ENCODE data around the gene SLC5A9.
"Not testable (repeated sequence)": the region's sequence is repeated elsewhere in the genome, so short reads cannot be mapped to it uniquely, and the experiment has no call there.

The SLC5A9 gene

DNA sequence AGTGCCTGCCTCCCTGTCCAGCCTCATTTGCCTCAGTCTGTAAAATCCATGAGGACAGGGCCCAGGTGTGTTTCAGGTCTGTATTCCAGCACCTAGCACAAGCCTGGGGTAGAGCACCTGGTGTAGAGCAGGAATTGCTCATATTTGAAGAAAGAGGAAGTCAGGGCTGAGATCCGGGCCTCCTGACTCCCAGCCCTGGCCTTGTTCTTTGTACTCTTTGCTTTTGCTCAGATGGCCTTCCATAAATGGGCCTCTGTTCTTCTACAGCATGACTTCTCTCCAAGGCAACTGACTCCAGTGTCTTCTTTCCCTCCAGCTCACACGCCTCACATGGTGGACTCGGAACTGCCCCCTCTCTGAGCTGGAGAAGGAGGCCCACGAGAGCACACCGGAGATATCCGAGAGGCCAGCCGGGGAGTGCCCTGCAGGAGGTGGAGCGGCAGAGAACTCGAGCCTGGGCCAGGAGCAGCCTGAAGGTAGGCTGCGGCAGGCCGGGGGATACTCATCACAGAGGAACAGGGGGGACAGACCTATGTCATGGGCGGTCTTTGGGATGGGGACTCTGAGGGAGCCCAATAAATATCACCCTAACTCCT is 19.7 kb downstream of the SLC5A9 start:
- no peak for DNase-seq (ENCODE audit: low spot score)

GRCh38 chr1:48245106-48245505 is 22.6 kb downstream of the SLC5A9 start:
- no peak for DNase-seq (ENCODE audit: low spot score)

DNA sequence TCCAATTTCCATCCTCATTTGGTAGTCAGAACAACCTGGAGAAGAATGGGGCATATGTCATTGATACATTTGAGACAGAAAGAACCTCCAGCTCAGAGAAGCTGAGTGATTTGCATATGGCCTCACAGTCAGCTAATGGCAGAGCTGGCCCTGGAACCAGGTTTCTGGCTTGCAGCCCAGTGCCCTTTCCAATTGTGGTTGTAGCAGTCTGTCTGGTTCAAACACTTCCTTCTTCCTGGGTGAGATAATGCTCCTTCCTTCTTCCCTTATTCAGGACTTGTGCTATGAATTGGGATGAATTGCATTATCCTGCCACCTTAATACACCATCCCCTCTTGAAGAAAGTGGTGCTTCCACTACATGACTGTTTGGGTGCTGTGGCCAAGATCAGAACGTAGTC is 24.2 kb downstream of the SLC5A9 start:
- DNase-seq (ENCODE audit: low spot score) = no peak

DNA sequence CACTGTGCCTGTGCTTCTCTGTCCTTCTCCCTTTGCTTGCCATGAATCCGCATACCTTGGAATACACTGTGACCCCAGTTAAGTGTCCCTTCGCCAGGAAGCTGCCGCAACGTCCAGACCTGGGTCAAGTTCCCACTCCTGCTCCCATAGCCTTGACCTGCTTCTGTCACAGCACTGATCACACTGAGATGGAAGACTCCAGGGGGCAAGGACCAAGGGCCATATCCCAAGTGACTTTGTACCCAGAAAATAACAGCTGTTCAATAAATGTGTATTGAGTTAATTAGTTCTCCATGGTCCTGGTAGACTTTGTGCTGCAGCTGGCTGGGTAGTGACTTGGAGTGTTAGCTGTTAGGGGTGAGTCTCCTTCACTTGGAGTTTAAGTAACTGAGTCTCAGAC is 25.8 kb downstream of the SLC5A9 start:
- DNase-seq (ENCODE audit: low spot score) = no peak

DNA sequence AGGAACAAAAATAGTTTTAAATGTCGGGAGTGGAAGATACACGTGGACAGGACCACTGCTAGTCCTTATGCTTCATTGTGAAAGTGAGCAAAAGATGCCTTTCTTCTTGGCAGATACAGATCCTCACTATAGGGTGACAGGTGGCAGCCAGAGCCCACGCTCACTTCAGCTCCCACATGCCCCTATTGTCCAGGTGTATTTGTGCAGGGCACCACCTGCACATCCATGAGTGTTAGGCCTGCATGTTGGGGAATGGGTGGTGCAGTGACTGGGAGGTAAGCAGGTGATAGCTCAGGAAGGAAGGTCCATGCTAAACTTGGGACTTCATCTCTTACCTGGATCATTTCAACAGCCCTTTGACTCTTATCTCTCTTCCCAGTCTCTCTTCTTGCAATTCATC is 27.4 kb downstream of the SLC5A9 start:
- DNase-seq (ENCODE audit: low spot score) = no peak

DNA sequence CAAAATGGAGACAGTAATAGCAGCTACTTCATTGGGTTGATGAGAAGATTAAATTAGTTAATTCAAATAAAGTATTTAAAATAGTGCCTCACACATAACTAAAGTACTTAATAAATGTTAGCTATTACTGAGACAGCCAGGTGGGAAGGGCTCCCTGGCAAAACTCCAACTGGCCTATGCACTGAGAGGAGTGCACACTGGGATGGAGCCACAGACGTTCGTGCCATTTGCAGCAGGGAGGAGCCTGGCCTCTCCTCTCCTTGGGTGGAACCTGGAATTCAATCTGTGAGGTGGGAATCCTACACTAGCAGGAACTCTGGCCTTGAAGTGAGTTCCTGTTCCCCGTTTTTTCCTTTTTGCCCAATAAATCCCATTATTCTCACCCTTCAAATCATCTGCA is 28.1 kb downstream of the SLC5A9 start:
- no peak for DNase-seq (ENCODE audit: low spot score)

DNA sequence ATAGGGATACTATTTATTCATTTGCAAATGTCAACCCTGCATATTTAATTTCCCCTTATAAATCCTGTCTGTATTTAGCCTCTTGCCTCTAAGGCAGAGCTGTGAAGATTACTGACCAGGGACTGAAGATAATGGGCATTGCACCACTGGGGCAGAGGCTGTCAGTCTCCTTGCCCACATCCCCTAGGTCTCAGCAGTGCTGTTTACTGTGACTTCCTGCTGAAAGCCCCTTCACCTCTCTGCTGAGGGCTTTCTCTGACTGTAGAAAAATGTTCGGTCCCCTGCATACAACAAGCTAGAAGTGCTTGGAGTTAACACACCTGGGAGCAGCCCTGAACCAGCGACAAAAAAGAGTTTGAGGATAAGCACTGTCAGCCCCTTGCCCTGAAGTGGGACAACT is 28.8 kb downstream of the SLC5A9 start:
- no peak for DNase-seq (ENCODE audit: low spot score)

DNA sequence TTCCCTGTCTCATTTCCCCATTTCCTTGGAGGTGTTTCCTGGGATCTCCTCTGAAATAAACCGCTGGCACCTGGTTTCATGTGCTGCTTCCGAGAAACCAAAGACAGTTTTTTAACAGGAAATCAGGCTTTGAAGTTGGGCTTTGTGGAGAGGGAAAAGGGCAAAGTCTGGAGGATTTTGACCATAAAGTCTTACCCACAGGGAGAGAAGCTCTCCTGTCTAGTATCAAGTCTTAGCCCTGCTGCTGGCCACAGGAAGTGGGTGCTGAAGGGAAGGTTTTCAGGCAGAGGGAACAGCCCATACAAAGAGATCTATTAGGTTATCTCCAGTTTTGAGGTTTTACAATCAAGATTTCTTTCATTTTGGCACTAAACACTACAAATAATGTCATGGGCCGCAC is 29.3 kb downstream of the SLC5A9 start:
- DNase-seq (ENCODE audit: low spot score) = no peak

DNA sequence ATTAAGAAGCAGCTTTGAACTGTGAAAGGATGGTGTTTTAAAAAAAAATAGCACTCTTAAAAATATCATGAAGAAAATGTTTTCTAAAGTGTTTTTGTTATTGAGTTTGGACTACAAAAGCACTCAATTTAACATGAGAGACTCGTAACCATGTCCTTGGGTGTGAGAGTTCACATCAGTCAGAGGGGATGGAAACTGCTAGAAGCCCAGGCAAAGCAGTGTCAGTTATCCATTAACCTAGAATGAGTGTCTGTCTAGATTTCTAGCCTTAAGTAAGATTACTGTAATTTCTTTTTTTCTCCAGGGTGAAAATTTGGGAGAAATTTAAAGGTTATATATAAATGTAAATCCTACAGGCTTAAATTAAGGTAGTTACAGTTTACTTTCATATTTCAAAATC is 31.7 kb downstream of the SLC5A9 start:
- no peak for DNase-seq (ENCODE audit: low spot score)

DNA sequence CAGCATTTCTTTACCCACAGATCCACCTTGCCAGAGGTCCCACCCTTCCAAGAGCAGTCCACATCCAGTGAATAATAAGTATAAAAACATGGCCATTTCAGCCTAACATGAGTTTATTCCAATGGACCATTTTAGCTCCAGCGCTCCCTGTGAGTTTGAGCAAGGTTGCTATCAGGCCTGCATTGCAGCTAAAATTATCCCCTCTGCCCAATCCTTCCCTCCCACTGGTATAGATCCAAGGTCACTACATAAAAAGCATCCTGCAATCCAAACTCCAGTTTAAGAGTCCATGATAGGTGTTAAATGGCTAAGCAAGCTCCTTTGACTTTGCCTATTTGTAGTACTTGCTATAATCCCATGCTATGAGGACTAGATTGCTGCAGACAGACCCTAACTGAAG is 35.6 kb downstream of the SLC5A9 start:
- no peak for DNase-seq (ENCODE audit: low spot score)

- DNase-seq (ENCODE audit: low spot score) = no peak
Measured at GRCh38 chr1:48261881-48262400, 39.4 kb downstream of the SLC5A9 start.

GRCh38 chr1:48263041-48263440 is 40.5 kb downstream of the SLC5A9 start:
- DNase-seq (ENCODE audit: low spot score) = no peak

GRCh38 chr1:48266576-48266975 is 44.1 kb downstream of the SLC5A9 start:
- no peak for DNase-seq (ENCODE audit: low spot score)

DNA sequence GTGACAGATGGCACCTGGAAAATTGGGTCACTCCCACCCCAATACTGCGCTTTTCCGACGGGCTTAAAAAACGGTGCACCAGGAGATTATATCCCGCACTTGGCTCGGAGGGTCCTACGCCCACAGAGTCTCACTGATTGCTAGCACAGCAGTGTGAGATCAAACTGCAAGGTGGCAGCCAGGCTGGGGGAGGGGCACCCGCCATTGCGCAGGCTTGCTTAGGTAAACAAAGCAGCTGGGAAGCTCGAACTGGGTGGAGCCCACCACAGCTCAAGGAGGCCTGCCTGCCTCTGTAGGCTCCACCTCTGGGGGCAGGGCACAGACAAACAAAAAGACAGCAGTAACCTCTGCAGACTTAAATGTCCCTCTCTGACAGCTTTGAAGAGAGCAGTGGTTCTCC is 54.9 kb downstream of the SLC5A9 start:
- not testable (repeated sequence) for DNase-seq (ENCODE audit: low spot score)

DNA sequence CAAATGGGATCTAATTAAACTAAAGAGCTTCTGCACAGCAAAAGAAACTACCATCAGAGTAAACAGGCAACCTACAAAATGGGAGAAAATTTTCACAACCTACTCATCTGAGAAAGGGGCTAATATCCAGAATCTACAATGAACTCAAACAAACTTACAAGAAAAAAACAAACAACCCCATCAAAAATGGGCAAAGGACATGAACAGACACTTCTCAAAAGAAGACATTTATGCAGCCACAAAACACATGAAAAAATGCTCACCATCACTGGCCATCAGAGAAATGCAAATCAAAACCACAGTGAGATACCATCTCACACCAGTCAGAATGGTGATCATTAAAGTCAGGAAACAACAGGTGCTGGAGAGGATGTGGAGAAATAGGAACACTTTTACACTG is 59.8 kb downstream of the SLC5A9 start:
- not testable (repeated sequence) for DNase-seq (ENCODE audit: low spot score)

- DNase-seq (ENCODE audit: low spot score) = not testable (repeated sequence)
Measured at GRCh38 chr1:48284696-48285420, 62.3 kb downstream of the SLC5A9 start.

DNA sequence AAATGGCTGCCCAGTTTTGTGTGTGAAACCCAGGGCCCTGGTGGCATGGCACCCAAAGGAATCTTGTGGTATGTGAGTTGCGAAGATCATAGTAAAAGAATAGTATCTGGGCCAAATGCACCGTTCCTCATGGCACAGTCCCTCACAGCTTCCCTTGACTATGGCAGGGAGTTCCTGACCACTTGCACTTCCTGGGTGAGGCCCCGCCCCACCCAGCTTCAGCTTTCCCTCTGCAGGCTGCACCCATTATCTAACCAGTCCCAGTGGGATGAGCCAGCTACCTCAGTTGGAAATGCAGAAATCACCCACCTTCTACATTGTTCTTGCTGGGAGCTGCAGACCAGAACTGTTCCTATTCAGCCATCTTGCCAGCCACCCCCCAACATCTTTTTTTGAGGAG is 63.0 kb downstream of the SLC5A9 start:
- DNase-seq (ENCODE audit: low spot score) = no peak

- no peak for DNase-seq (ENCODE audit: low spot score)
Measured at GRCh38 chr1:48291421-48291820, 68.9 kb downstream of the SLC5A9 start.

GRCh38 chr1:48292706-48293105 is 70.2 kb downstream of the SLC5A9 start:
- DNase-seq (ENCODE audit: low spot score) = no peak

GRCh38 chr1:48294094-48294493 is 71.6 kb downstream of the SLC5A9 start:
- DNase-seq (ENCODE audit: low spot score) = not testable (repeated sequence)

- DNase-seq (ENCODE audit: low spot score) = no peak
Measured at GRCh38 chr1:48294656-48295055, 72.1 kb downstream of the SLC5A9 start.

All from hepatic stellate cell (primary cell).